HEK293 (cell line): ENCODE results near the gene GUCY1B1.

Experiments used
- HIC1 ChIP-seq: fragments of 450-650 bp; formaldehyde crosslinking; IDR thresholded peaks from 2 replicates; pipeline ENCODE4 v1.5.1; 2016; ENCODE audit warnings: missing biosample characterization, missing genetic modification characterization
- IKZF3 ChIP-seq: fragments of 450-650 bp; IDR thresholded peaks from 2 replicates; pipeline ENCODE4 v1.5.0; 2018; ENCODE audit warnings: missing biosample characterization, mild to moderate bottlenecking, missing genetic modification characterization, moderate library complexity
- INSM2 ChIP-seq: fragments of 450-650 bp; formaldehyde crosslinking; IDR thresholded peaks from 2 replicates; pipeline ENCODE4 v1.5.1; 2016; ENCODE audit warnings: missing biosample characterization, missing genetic modification characterization
- KLF1 ChIP-seq: fragments of 450-650 bp; formaldehyde crosslinking; IDR thresholded peaks from 2 replicates; pipeline ENCODE4 v1.5.1; 2016; ENCODE audit warnings: missing biosample characterization, missing genetic modification characterization
- KLF16 ChIP-seq: fragments of 450-650 bp; formaldehyde crosslinking; IDR thresholded peaks from 2 replicates; pipeline ENCODE4 v1.5.1; 2017; ENCODE audit warnings: missing biosample characterization, missing genetic modification characterization
- SCRT1 ChIP-seq: fragments of 450-650 bp; formaldehyde crosslinking; IDR thresholded peaks from 2 replicates; pipeline ENCODE4 v1.5.1; 2016; ENCODE audit warnings: missing biosample characterization, missing genetic modification characterization, borderline replicate concordance
- TCF7L2 ChIP-seq: IDR thresholded peaks from 2 replicates; pipeline ENCODE4 v1.6.1; 2011; ENCODE audit warnings: low read depth, mild to moderate bottlenecking, inconsistent platforms, low read length, moderate library complexity, borderline replicate concordance
- ZNF132 ChIP-seq: fragments of 450-650 bp; formaldehyde crosslinking; IDR thresholded peaks from 2 replicates; pipeline ENCODE4 v1.5.1; 2017; ENCODE audit warnings: missing biosample characterization, missing genetic modification characterization, borderline replicate concordance
- ZNF140 ChIP-seq: fragments of 450-650 bp; formaldehyde crosslinking; IDR thresholded peaks from 2 replicates; pipeline ENCODE4 v1.5.1; 2016; ENCODE audit warnings: missing biosample characterization, missing genetic modification characterization
- ZNF16 ChIP-seq: fragments of 450-650 bp; formaldehyde crosslinking; IDR thresholded peaks from 2 replicates; pipeline ENCODE4 v1.5.1; 2016; ENCODE audit warnings: low read depth, missing biosample characterization, missing genetic modification characterization
- ZNF239 ChIP-seq: fragments of 450-650 bp; formaldehyde crosslinking; IDR thresholded peaks from 2 replicates; pipeline ENCODE4 v1.5.1; 2016; ENCODE audit warnings: missing biosample characterization, missing genetic modification characterization
- ZNF362 ChIP-seq: fragments of 450-650 bp; formaldehyde crosslinking; IDR thresholded peaks from 2 replicates; pipeline ENCODE4 v1.5.1; 2016; ENCODE audit warnings: missing biosample characterization, missing genetic modification characterization
- ZNF433 ChIP-seq: fragments of 450-650 bp; formaldehyde crosslinking; IDR thresholded peaks from 2 replicates; pipeline ENCODE4 v1.5.1; 2016; ENCODE audit warnings: missing biosample characterization, missing genetic modification characterization, low read depth
- ZNF560 ChIP-seq: fragments of 450-650 bp; formaldehyde crosslinking; IDR thresholded peaks from 2 replicates; pipeline ENCODE4 v1.5.1; 2017; ENCODE audit warnings: missing biosample characterization, missing genetic modification characterization, borderline replicate concordance
- ZNF585B ChIP-seq: fragments of 450-650 bp; formaldehyde crosslinking; IDR thresholded peaks from 2 replicates; pipeline ENCODE4 v1.5.1; 2016; ENCODE audit warnings: missing biosample characterization, missing genetic modification characterization
- ZNF600 ChIP-seq: fragments of 450-650 bp; formaldehyde crosslinking; IDR thresholded peaks from 2 replicates; pipeline ENCODE4 v1.5.1; 2016; ENCODE audit warnings: missing biosample characterization, missing genetic modification characterization
- ZNF621 ChIP-seq: fragments of 450-650 bp; formaldehyde crosslinking; IDR thresholded peaks from 2 replicates; pipeline ENCODE4 v1.5.1; 2017; ENCODE audit warnings: missing biosample characterization, missing genetic modification characterization
- ZNF704 ChIP-seq: fragments of 450-650 bp; formaldehyde crosslinking; IDR thresholded peaks from 2 replicates; pipeline ENCODE4 v1.5.1; 2016; ENCODE audit warnings: missing biosample characterization, missing genetic modification characterization
- ZNF707 ChIP-seq: fragments of 450-650 bp; formaldehyde crosslinking; IDR thresholded peaks from 2 replicates; pipeline ENCODE4 v1.5.1; 2016; ENCODE audit warnings: missing biosample characterization, missing genetic modification characterization
- ZNF76 ChIP-seq: fragments of 450-650 bp; formaldehyde crosslinking; IDR thresholded peaks from 2 replicates; pipeline ENCODE4; 2016; ENCODE audit warnings: low read depth, missing biosample characterization, missing genetic modification characterization, borderline replicate concordance
- ZNF785 ChIP-seq: fragments of 450-650 bp; formaldehyde crosslinking; IDR thresholded peaks from 2 replicates; pipeline ENCODE4 v1.5.1; 2016; ENCODE audit warnings: missing biosample characterization, missing genetic modification characterization
- ZSCAN5A ChIP-seq: fragments of 450-650 bp; formaldehyde crosslinking; IDR thresholded peaks from 2 replicates; pipeline ENCODE4 v1.5.1; 2016; ENCODE audit warnings: missing biosample characterization, missing genetic modification characterization
- ZXDB ChIP-seq: fragments of 450-650 bp; formaldehyde crosslinking; IDR thresholded peaks from 2 replicates; pipeline ENCODE4 v1.5.1; 2016; ENCODE audit warnings: missing biosample characterization, missing genetic modification characterization
- TF ChIP-seq, protein P1 (sequence below): fragments of 450-650 bp; formaldehyde crosslinking; IDR thresholded peaks from 2 replicates; pipeline ENCODE4 v1.5.1; 2017; ENCODE audit warnings: missing biosample characterization, missing genetic modification characterization
- TF ChIP-seq, protein P2 (sequence below): fragments of 450-650 bp; formaldehyde crosslinking; IDR thresholded peaks from 2 replicates; pipeline ENCODE4 v1.5.1; 2016; ENCODE audit warnings: missing biosample characterization, missing genetic modification characterization
- TF ChIP-seq, protein P3 (sequence below): fragments of 450-650 bp; formaldehyde crosslinking; IDR thresholded peaks from 2 replicates; pipeline ENCODE4 v1.5.1; 2017; ENCODE audit warnings: missing biosample characterization, missing genetic modification characterization

Gene GUCY1B1

GRCh38 chr4:155759372-155760252, 791 bp downstream of the GUCY1B1 start (continued):
- TF ChIP-seq ZNF585B (tag by site-specific recombination) (no peak), ZNF16 (tag by site-specific recombination) (no peak), SCRT1 (tag by site-specific recombination) (no peak), ZNF362 (tag by site-specific recombination) (no peak), ZNF704 (tag by site-specific recombination) (no peak), KLF16 (no peak), ZNF600 (tag by site-specific recombination) (0 out of 2 replicates have a peak, but pooled peaks have one; percentile 24), ZNF76 (tag by site-specific recombination) (no peak), ZNF707 (tag by site-specific recombination) (no peak), ZNF560 (tag by site-specific recombination) (no peak), ZNF785 (tag by site-specific recombination) (no peak), ZNF132 (tag by site-specific recombination) (no peak), ZNF239 (tag by site-specific recombination) (no peak), IKZF3 (no peak), INSM2 (tag by site-specific recombination) (no peak), ZSCAN5A (tag by site-specific recombination) (no peak), ZNF433 (tag by site-specific recombination) (no peak), ZNF140 (tag by site-specific recombination) (no peak), TCF7L2 (no peak), ZXDB (tag by site-specific recombination) (no peak), ZNF621 (tag by site-specific recombination) (no peak), HIC1 (tag by site-specific recombination) (0 out of 2 replicates have a peak, but pooled peaks have one; percentile 6), KLF1 (tag by site-specific recombination) (no peak)
- TF ChIP-seq, protein P1, sequence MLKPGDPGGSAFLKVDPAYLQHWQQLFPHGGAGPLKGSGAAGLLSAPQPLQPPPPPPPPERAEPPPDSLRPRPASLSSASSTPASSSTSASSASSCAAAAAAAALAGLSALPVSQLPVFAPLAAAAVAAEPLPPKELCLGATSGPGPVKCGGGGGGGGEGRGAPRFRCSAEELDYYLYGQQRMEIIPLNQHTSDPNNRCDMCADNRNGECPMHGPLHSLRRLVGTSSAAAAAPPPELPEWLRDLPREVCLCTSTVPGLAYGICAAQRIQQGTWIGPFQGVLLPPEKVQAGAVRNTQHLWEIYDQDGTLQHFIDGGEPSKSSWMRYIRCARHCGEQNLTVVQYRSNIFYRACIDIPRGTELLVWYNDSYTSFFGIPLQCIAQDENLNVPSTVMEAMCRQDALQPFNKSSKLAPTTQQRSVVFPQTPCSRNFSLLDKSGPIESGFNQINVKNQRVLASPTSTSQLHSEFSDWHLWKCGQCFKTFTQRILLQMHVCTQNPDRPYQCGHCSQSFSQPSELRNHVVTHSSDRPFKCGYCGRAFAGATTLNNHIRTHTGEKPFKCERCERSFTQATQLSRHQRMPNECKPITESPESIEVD (tag by site-specific recombination), result no peak
- TF ChIP-seq, protein P2, sequence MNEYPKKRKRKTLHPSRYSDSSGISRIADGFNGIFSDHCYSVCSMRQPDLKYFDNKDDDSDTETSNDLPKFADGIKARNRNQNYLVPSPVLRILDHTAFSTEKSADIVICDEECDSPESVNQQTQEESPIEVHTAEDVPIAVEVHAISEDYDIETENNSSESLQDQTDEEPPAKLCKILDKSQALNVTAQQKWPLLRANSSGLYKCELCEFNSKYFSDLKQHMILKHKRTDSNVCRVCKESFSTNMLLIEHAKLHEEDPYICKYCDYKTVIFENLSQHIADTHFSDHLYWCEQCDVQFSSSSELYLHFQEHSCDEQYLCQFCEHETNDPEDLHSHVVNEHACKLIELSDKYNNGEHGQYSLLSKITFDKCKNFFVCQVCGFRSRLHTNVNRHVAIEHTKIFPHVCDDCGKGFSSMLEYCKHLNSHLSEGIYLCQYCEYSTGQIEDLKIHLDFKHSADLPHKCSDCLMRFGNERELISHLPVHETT (tag by site-specific recombination), result no peak
- TF ChIP-seq, protein P3, sequence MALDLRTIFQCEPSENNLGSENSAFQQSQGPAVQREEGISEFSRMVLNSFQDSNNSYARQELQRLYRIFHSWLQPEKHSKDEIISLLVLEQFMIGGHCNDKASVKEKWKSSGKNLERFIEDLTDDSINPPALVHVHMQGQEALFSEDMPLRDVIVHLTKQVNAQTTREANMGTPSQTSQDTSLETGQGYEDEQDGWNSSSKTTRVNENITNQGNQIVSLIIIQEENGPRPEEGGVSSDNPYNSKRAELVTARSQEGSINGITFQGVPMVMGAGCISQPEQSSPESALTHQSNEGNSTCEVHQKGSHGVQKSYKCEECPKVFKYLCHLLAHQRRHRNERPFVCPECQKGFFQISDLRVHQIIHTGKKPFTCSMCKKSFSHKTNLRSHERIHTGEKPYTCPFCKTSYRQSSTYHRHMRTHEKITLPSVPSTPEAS (tag by site-specific recombination), result no peak
